ENCODE results near the gene ZNF70.

DNA sequence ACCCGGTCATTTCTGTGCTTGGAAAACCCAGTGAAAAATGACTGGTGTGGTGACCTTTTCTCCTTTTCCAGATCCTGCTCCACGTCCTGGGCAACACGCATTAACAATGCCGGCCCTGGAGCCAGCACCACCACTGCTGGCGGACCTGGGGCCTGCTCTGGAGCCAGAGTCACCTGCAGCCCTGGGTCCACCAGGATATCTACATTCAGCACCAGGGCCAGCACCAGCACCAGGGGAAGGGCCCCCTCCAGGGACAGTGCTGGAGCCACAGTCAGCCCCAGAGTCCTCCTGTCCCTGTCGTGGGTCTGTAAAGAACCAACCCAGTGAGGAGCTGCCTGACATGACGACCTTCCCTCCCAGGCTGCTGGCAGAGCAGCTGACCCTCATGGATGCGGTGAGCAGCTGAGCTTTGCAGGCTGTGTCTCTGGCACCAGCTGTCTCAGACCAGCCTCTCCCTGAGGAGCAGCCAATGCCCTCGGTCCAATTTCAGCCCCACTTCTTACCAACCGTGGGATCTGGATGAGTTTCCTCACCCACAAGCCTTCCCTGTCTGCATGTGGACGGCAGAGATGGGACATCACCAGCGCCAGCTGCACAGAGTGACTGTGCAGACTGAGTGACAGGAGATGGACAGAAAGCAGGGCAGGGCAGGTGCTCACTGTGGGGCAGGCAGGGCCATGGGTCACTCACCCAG, 58.2 kb downstream of the ZNF70 start:
- TF ChIP-seq, protein P1, sequence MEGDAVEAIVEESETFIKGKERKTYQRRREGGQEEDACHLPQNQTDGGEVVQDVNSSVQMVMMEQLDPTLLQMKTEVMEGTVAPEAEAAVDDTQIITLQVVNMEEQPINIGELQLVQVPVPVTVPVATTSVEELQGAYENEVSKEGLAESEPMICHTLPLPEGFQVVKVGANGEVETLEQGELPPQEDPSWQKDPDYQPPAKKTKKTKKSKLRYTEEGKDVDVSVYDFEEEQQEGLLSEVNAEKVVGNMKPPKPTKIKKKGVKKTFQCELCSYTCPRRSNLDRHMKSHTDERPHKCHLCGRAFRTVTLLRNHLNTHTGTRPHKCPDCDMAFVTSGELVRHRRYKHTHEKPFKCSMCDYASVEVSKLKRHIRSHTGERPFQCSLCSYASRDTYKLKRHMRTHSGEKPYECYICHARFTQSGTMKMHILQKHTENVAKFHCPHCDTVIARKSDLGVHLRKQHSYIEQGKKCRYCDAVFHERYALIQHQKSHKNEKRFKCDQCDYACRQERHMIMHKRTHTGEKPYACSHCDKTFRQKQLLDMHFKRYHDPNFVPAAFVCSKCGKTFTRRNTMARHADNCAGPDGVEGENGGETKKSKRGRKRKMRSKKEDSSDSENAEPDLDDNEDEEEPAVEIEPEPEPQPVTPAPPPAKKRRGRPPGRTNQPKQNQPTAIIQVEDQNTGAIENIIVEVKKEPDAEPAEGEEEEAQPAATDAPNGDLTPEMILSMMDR (IDR thresholded peaks at IDR 0.05), result no peak
- no peak for TF ChIP-seq POLR2AphosphoS5 (IDR thresholded peaks at IDR 0.05)

All from gastroesophageal sphincter (tissue), 3 donors.